ENCODE measurements around the gene MUC6.

MUC6 gene

DNA sequence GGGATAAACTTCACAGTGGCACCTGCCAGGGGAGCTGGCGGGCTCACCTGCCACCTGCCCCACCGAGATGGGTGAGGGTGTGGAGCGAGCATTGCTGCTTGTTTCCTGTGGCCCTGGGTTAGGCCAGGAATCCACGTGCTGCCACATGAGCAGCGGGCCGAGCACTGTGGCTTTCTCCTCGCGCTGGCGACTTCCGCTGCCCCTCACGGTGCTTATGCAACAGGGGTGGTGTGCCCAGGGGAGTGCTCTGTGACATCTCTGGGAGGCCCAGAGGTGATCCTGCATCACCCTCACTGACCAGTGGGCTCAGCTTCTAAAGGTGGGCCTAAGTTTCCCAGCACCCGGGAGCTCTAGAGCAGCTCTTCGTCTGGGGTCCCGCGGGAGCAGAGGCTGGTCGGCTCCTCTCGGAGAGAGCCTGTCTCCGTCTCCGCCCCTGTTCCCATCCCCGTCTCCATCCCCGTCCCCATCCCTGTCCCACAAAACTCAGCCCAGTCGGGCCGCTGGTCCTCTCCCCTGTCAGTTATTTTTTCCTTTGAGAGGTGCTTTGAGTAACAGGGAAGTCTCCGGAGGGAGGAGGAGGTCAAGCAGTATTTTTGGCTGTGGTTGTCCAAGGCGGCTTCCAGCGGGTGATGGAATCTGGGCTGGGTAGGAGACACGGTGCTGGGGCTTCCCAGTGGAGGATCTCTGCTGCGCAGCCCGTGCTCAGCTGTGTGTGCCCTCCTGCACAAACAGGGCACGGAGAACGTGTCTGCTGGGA lies 68.3 kb downstream of the MUC6 start:
- no peak for DNase-seq (ENCODE audit: low read depth)

DNA sequence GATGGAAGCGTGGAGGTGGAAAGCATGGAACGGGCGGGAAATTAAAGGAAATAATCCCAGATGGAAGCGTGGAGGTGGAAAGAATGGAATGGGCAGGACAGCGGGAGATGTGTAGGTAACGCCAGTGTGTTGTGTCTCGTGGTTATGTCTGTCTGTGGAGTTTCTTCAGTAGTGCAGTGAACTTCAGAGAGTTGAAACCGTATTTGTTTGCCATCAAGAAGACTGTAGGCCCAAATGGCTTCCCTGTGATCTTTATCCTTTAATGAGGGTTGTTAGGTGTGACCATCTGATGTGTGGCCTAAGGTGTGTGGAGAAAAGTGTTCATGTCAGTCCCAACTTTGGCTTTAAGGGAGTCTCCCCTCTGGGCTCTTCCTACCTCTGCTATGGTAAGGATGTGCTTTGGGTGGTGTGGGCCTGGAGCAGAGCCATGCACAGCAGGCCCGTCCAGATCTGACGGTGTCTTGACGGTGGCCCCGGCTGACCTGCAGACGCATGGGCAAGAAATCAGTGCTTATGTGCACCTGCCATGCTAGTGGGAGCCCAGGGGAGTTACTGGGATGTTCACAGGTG lies 71.2 kb downstream of the MUC6 start:
- DNase-seq (ENCODE audit: low read depth), result no peak

DNA sequence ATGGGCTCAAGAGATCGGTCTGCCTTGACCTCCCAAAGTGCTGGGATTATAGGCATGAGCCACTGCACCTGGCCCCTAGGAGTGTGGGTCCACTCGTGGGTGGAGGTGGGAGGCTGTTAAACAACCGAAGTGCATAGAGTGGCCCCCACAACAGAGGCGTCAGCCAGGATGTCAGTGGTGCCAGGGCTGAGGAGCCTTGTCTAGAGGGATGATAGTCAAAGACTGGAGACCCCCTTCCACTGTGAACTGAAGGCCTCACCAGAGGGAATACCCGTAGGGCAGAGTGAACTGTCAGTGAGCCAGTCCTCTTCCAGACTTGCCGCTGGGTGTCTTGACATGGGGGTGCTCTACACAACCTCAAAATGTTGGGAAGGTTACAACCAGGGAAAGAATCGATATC lies 72.7 kb downstream of the MUC6 start:
- no peak for DNase-seq (ENCODE audit: low read depth)

Data from stimulated activated CD8-positive, alpha-beta memory T cell treated with anti-CD3 and anti-CD28 coated beads, Interleukin-15, amount 100 ng/mL, for 24 hours (primary cell).